H1 (cell line): ENCODE data around the gene PPOX. TPM values are rescaled to one million over a fixed set of nuclear protein-coding genes. Genes with fewer than 3 reads are reported as not detected.

Source experiments
- EP300 ChIP-seq, 2 experiments: IDR thresholded peaks; 1 replicate in 1 of 2; 2 replicates in 1 of 2; pipeline ENCODE4 v1.6.1; 2011 to 2012; ENCODE audit warnings: low read depth in 2 of 2, low read length in 2 of 2, mild to moderate bottlenecking in 2 of 2, borderline replicate concordance in 1 of 2, inconsistent platforms in 1 of 2, moderate library complexity in 1 of 2
- polyA plus RNA-seq, 7 experiments: library from polyadenylated mRNA; depleted of rRNA in 3 of 7; stranded (reverse) in 5 of 7; unstranded in 2 of 7; fragments of >200 nt in 5 of 7; fragments of 200-250 nt in 2 of 7; gene quantifications; 1 replicate in 5 of 7; 2 replicates in 1 of 7; 4 replicates in 1 of 7; pipeline versions ENCODE4 v1.2.1 to v1.2.3, GENCODE V29; 2011 to 2013; ENCODE audit warnings: missing spikeins in 2 of 7, mixed read lengths in 2 of 7
- total RNA-seq: library from RNA; stranded (reverse); fragmentation: NEBNext Ultra II Directional; extraction: Animal tissue kit (Norgen Biotek cat#: 25700); gene quantifications from 2 replicates; pipeline ENCODE4 v1.2.1, GENCODE V29; 2021

The PPOX gene
- total and polyA plus RNA-seq, 2 of the 8 experiments (the other 6 are each of a cell fraction or from before 2014, with no cell fraction given) = 39.4 to 40.4 TPM

- no peak for TF ChIP-seq EP300 (IDR thresholded peaks at IDR 0.05; ENCODE audit: borderline replicate concordance in 1 of 2, low read depth in 2 of 2, low read length in 2 of 2)
Observed at GRCh38 chr1:161171696-161172095, 5.5 kb downstream of the PPOX start (continued).
